OCI-LY7 (cell line): ENCODE results near the gene SETD1A.

Experiments
- EZH2phosphoT487 ChIP-seq: fragments of 200-600 bp; sonication (generic); IDR thresholded peaks from 2 replicates; pipeline ENCODE4 v1.6.1; 2018; ENCODE audit warnings: low read depth, borderline replicate concordance, mild to moderate bottlenecking, mixed run types, antibody characterized with exemption, low read length, moderate library complexity, mixed read lengths
- TF ChIP-seq, protein P1 (sequence below): fragments of 200-600 bp; sonication (generic); conservative IDR thresholded peaks from 2 replicates; pipeline ENCODE4 v1.5.1; 2014; ENCODE audit warnings: mild to moderate bottlenecking, antibody characterized with exemption, low read length, moderate library complexity, mixed read lengths

DNA sequence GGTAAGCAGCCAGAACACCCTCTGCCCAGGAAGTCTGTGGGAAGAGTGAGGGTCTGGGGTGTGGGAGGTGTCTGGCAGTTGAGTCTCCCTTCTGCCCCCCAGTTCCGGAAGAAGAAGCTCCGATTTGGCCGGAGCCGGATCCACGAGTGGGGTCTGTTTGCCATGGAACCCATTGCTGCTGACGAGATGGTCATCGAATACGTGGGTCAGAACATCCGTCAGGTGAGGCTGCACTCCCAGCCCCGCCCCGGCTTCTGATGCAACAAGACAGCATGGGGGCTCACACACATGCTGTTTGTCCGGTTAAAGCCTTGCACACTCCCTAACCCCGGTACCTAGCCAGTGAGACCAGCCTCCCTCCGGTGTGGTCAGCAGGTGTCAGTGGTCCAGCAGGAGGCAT lies 23.4 kb downstream of the SETD1A start:
- TF ChIP-seq, protein P1, sequence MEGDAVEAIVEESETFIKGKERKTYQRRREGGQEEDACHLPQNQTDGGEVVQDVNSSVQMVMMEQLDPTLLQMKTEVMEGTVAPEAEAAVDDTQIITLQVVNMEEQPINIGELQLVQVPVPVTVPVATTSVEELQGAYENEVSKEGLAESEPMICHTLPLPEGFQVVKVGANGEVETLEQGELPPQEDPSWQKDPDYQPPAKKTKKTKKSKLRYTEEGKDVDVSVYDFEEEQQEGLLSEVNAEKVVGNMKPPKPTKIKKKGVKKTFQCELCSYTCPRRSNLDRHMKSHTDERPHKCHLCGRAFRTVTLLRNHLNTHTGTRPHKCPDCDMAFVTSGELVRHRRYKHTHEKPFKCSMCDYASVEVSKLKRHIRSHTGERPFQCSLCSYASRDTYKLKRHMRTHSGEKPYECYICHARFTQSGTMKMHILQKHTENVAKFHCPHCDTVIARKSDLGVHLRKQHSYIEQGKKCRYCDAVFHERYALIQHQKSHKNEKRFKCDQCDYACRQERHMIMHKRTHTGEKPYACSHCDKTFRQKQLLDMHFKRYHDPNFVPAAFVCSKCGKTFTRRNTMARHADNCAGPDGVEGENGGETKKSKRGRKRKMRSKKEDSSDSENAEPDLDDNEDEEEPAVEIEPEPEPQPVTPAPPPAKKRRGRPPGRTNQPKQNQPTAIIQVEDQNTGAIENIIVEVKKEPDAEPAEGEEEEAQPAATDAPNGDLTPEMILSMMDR: no peak
- TF ChIP-seq EZH2phosphoT487: no peak
